Ishikawa (cell line): Measurements from ENCODE around the gene PFKFB1.

ENCODE experiments used
- CEBPB ChIP-seq: IDR thresholded peaks from 2 replicates; pipeline ENCODE4 v1.6.1; 2012
- CREB1 ChIP-seq: IDR thresholded peaks from 2 replicates; pipeline ENCODE4 v1.6.1; 2012; ENCODE audit warnings: low read depth
- NFIC ChIP-seq: IDR thresholded peaks from 2 replicates; pipeline ENCODE4 v1.6.1; 2012
- RAD21 ChIP-seq: IDR thresholded peaks from 2 replicates; pipeline ENCODE4 v1.6.1; 2012; ENCODE audit warnings: low read depth
- TAF1 ChIP-seq: IDR thresholded peaks from 2 replicates; pipeline ENCODE4 v1.6.1; 2012; ENCODE audit warnings: low read depth, mild to moderate bottlenecking
- TCF12 ChIP-seq: IDR thresholded peaks from 2 replicates; pipeline ENCODE4 v1.6.1; 2012; ENCODE audit warnings: low read depth
- ZBTB7A ChIP-seq: IDR thresholded peaks from 2 replicates; pipeline ENCODE4 v1.6.1; 2012; ENCODE audit warnings: low read depth
- TF ChIP-seq, protein P1 (sequence below): IDR thresholded peaks from 2 replicates; pipeline ENCODE4 v1.6.1; 2012; ENCODE audit warnings: low read depth, mild to moderate bottlenecking

DNA sequence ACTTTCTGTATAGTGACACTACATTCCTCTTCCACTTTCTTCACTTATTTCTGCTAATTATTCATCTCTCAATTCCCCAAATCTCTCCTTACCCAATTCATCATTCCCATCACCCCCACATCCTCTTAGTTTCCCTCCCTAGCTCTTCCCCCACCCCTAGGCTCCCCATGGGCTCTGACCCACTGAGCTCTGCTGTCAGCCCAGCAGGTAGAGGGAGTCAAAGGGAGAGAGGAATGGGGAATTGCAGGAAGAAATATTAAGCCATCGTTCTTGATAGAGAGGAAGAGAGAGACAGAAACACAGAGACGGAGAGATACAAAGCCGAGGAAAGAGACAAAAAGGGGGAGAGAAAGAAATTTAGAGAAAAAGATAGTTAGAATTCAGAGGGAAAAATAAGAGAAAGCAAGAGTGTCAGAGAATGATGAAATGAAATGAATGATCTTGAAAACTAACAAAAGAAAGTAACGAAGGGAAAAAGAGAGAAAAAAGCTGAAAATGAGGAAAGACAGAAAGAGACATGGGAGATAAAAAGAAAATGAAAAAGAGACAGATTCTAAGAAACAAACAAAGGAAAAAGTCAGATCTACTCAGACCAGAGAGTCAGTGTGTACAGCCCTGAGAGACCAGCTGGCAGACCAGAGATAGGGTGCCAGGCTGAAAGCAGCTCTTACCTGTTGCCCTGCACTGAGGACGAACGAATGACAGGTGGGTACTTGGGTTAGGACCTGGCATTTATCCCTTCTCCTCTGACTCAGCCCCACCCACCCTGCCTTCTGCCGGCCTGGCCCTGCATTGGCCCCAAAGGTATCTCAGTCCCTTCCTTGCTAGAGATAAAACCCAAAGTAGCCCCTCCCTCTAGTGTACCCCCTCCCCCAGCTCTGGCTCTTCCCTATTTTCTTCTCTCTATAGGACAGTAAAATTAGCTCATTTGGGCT lies 36.5 kb upstream of the PFKFB1 start, which contains the start of gene ALAS2:
- TF ChIP-seq ZBTB7A = no peak
- TF ChIP-seq CEBPB = no peak
- no peak for TF ChIP-seq CREB1
- TF ChIP-seq RAD21 = no peak
- TF ChIP-seq NFIC = no peak
- TF ChIP-seq, protein P1, sequence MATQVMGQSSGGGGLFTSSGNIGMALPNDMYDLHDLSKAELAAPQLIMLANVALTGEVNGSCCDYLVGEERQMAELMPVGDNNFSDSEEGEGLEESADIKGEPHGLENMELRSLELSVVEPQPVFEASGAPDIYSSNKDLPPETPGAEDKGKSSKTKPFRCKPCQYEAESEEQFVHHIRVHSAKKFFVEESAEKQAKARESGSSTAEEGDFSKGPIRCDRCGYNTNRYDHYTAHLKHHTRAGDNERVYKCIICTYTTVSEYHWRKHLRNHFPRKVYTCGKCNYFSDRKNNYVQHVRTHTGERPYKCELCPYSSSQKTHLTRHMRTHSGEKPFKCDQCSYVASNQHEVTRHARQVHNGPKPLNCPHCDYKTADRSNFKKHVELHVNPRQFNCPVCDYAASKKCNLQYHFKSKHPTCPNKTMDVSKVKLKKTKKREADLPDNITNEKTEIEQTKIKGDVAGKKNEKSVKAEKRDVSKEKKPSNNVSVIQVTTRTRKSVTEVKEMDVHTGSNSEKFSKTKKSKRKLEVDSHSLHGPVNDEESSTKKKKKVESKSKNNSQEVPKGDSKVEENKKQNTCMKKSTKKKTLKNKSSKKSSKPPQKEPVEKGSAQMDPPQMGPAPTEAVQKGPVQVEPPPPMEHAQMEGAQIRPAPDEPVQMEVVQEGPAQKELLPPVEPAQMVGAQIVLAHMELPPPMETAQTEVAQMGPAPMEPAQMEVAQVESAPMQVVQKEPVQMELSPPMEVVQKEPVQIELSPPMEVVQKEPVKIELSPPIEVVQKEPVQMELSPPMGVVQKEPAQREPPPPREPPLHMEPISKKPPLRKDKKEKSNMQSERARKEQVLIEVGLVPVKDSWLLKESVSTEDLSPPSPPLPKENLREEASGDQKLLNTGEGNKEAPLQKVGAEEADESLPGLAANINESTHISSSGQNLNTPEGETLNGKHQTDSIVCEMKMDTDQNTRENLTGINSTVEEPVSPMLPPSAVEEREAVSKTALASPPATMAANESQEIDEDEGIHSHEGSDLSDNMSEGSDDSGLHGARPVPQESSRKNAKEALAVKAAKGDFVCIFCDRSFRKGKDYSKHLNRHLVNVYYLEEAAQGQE = no peak
- TF ChIP-seq TAF1 = no peak
- TF ChIP-seq TCF12 = no peak
